Measurements from ENCODE around the gene TIGD7. TPM values are rescaled to one million over a fixed set of nuclear protein-coding genes. Genes with fewer than 3 reads are reported as not detected.

TIGD7 gene
- total RNA-seq, 2 donors from 2014 or later: 2.8 to 5.9 TPM

- WGBS, 2 experiments (ENCODE audit: insufficient coverage in 1 of 2, insufficient read length in 1 of 2): 94 to 98% methylated on average over 3 to 4 of the region's 4 CpGs
- peak overlapping the region; percentile 68 for H3K9ac ChIP-seq (ENCODE audit: extremely low read depth, low read length, poor library complexity, severe bottlenecking)
- peaks cover 79% of the 10 kb centered on the region for H3K9me3 Mint-ChIP-seq
- no peak for TF ChIP-seq CTCF (conservative IDR thresholded peaks at IDR 0.05)
- H3K27ac ChIP-seq (ENCODE audit: low read depth, low read length): no peak overlapping the region
- no peaks in the 10 kb centered on the region for H3K4me1 ChIP-seq (ENCODE audit: control insufficient read depth, insufficient read depth, low read length)
- peaks cover 76% of the 10 kb centered on the region for H3K9me3 ChIP-seq (ENCODE audit: control insufficient read depth, low read length)
- H3K27ac Mint-ChIP-seq: peak overlapping the region; percentile 75
- DNase-seq: no peak
- peak overlapping the region; percentile 87 for H3K4me3 ChIP-seq (ENCODE audit: low read length)
- peaks cover 55% of the 10 kb centered on the region for H3K36me3 ChIP-seq (ENCODE audit: control insufficient read depth, insufficient read depth, low read length)
- peaks cover 72% of the 10 kb centered on the region for H3K36me3 Mint-ChIP-seq (ENCODE audit: low read depth)
- peak overlapping the region; percentile 67 for H3K4me3 Mint-ChIP-seq
- H3K4me1 Mint-ChIP-seq: no peaks in the 10 kb centered on the region
- H3K27me3 ChIP-seq (ENCODE audit: control insufficient read depth, insufficient read depth, low read length, poor library complexity, severe bottlenecking): no peaks in the 10 kb centered on the region
- H3K27me3 Mint-ChIP-seq (ENCODE audit: insufficient read depth): peaks cover 6% of the 10 kb centered on the region
Measured at GRCh38 chr16:3304370-3304769, 860 bp downstream of the TIGD7 start.

GRCh38 chr16:3295783-3296182, 9.4 kb downstream of the TIGD7 start:
- no peak overlapping the region for H3K27ac ChIP-seq (ENCODE audit: low read depth, low read length)
- H3K27ac Mint-ChIP-seq: no peak overlapping the region
- H3K36me3 Mint-ChIP-seq (ENCODE audit: low read depth): peaks cover 87% of the 10 kb centered on the region
- H3K27me3 Mint-ChIP-seq (ENCODE audit: insufficient read depth): no peaks in the 10 kb centered on the region
- H3K4me1 ChIP-seq (ENCODE audit: control insufficient read depth, insufficient read depth, low read length): no peaks in the 10 kb centered on the region
- no peak overlapping the region for H3K9ac ChIP-seq (ENCODE audit: extremely low read depth, low read length, poor library complexity, severe bottlenecking)
- peaks cover 64% of the 10 kb centered on the region for H3K9me3 ChIP-seq (ENCODE audit: control insufficient read depth, low read length)
- H3K4me1 Mint-ChIP-seq: no peaks in the 10 kb centered on the region
- TF ChIP-seq CTCF (conservative IDR thresholded peaks at IDR 0.05): no peak
- no peak overlapping the region for H3K4me3 Mint-ChIP-seq
- WGBS, 2 experiments (ENCODE audit: insufficient coverage in 1 of 2, insufficient read length in 1 of 2): 92 to 93% methylated on average over 9 to 13 of the region's 13 CpGs
- no peak for DNase-seq
- no peaks in the 10 kb centered on the region for H3K27me3 ChIP-seq (ENCODE audit: control insufficient read depth, insufficient read depth, low read length, poor library complexity, severe bottlenecking)
- no peak overlapping the region for H3K4me3 ChIP-seq (ENCODE audit: low read length)
- peaks cover 85% of the 10 kb centered on the region for H3K9me3 Mint-ChIP-seq
- H3K36me3 ChIP-seq (ENCODE audit: control insufficient read depth, insufficient read depth, low read length): peaks cover 75% of the 10 kb centered on the region

- Histone ChIP-seq H3K4me3 (ENCODE audit: low read length) (no peak overlapping the region), H3K27ac (ENCODE audit: low read depth, low read length) (no peak overlapping the region), H3K9ac (ENCODE audit: extremely low read depth, low read length, poor library complexity, severe bottlenecking) (no peak overlapping the region), H3K4me1 (ENCODE audit: control insufficient read depth, insufficient read depth, low read length) (no peaks in the 10 kb centered on the region), H3K27me3 (ENCODE audit: control insufficient read depth, insufficient read depth, low read length, poor library complexity, severe bottlenecking) (no peaks in the 10 kb centered on the region), H3K36me3 (ENCODE audit: control insufficient read depth, insufficient read depth, low read length) (peaks cover 75% of the 10 kb centered on the region), H3K9me3 (ENCODE audit: control insufficient read depth, low read length) (peaks cover 66% of the 10 kb centered on the region)
- no peaks in the 10 kb centered on the region for H3K4me1 Mint-ChIP-seq
- H3K27ac Mint-ChIP-seq: no peak overlapping the region
- no peaks in the 10 kb centered on the region for H3K27me3 Mint-ChIP-seq (ENCODE audit: insufficient read depth)
- DNase-seq: no peak
- TF ChIP-seq CTCF (conservative IDR thresholded peaks at IDR 0.05): no peak
- peaks cover 87% of the 10 kb centered on the region for H3K36me3 Mint-ChIP-seq (ENCODE audit: low read depth)
- WGBS, 2 experiments (ENCODE audit: insufficient coverage in 1 of 2, insufficient read length in 1 of 2): 94 to 95% methylated on average over 20 to 45 of the region's 45 CpGs
- H3K9me3 Mint-ChIP-seq: peaks cover 85% of the 10 kb centered on the region
- no peak overlapping the region for H3K4me3 Mint-ChIP-seq
Measured at GRCh38 chr16:3295209-3295608, 10.0 kb downstream of the TIGD7 start.

Data from endodermal cell (in vitro differentiated cells).